Osteocyte (in vitro differentiated cells): ENCODE results near the gene RAB44. TPM values are rescaled to one million over a fixed set of nuclear protein-coding genes. Genes with fewer than 3 reads are reported as not detected.

Experiments
- DNase-seq: peaks from one replicate; pipeline ENCODE4 v3.0.0; 2021; ENCODE audit warnings: mixed read lengths; ENCODE audit not compliant: unreplicated experiment; ENCODE audit errors: extremely low spot score
- H3K27ac Mint-ChIP-seq: one replicate; pipeline ENCODE4 v1.8.0; 2021; ENCODE audit warnings: mild to moderate bottlenecking, mixed read lengths; ENCODE audit not compliant: unreplicated experiment
- H3K27me3 Mint-ChIP-seq: one replicate; pipeline ENCODE4 v1.8.0; 2021; ENCODE audit warnings: mixed read lengths; ENCODE audit not compliant: unreplicated experiment
- H3K36me3 Mint-ChIP-seq: one replicate; pipeline ENCODE4 v1.8.0; 2021; ENCODE audit warnings: mixed read lengths; ENCODE audit not compliant: unreplicated experiment
- H3K4me1 Mint-ChIP-seq: one replicate; pipeline ENCODE4 v1.8.0; 2021; ENCODE audit warnings: mixed read lengths; ENCODE audit not compliant: unreplicated experiment
- H3K4me3 Mint-ChIP-seq: one replicate; pipeline ENCODE4 v1.8.0; 2021; ENCODE audit warnings: mild to moderate bottlenecking, moderate library complexity, mixed read lengths; ENCODE audit not compliant: unreplicated experiment
- H3K9me3 Mint-ChIP-seq: one replicate; pipeline ENCODE4 v1.8.0; 2021; ENCODE audit warnings: mixed read lengths; ENCODE audit not compliant: unreplicated experiment
- total RNA-seq: library from RNA; stranded (reverse); gene quantifications from 2 replicates; pipeline ENCODE4 v1.2.1, GENCODE V29; 2021
- TF ChIP-seq, protein P1 (sequence below): fragments of 200-600 bp; sonication (generic); IDR thresholded peaks from 2 replicates; pipeline ENCODE4 v1.5.0; 2021; ENCODE audit warnings: antibody characterized with exemption, mild to moderate bottlenecking, moderate library complexity

Gene RAB44
- total RNA-seq, 1 donor from 2014 or later, result not detected

DNA sequence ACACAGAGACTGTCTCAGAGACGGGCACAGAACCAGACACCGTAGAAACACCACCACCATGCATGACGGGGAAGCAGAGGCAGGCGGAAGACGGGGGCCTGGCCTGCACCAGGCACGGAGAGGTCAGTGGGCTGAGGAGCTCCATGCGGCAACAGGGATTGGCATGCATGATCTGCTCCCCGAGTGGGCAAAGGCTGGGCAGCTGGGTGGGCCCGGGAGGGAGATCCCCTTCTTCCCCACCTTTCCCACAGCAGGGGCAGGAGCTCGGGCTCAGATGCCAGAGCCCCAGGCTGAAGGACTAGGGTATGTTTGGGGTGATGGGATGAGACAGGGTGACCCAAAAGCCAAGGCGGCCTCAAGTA, 43.2 kb downstream of the RAB44 start:
- Mint-ChIP-seq H3K4me3 (no peak overlapping the region), H3K27ac (no peak overlapping the region), H3K27me3 (no peaks in the 10 kb centered on the region), H3K9me3 (no peaks in the 10 kb centered on the region), H3K36me3 (no peaks in the 10 kb centered on the region), H3K4me1 (peaks cover 7% of the 10 kb centered on the region)
- no peak for DNase-seq
- TF ChIP-seq, protein P1, sequence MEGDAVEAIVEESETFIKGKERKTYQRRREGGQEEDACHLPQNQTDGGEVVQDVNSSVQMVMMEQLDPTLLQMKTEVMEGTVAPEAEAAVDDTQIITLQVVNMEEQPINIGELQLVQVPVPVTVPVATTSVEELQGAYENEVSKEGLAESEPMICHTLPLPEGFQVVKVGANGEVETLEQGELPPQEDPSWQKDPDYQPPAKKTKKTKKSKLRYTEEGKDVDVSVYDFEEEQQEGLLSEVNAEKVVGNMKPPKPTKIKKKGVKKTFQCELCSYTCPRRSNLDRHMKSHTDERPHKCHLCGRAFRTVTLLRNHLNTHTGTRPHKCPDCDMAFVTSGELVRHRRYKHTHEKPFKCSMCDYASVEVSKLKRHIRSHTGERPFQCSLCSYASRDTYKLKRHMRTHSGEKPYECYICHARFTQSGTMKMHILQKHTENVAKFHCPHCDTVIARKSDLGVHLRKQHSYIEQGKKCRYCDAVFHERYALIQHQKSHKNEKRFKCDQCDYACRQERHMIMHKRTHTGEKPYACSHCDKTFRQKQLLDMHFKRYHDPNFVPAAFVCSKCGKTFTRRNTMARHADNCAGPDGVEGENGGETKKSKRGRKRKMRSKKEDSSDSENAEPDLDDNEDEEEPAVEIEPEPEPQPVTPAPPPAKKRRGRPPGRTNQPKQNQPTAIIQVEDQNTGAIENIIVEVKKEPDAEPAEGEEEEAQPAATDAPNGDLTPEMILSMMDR, result no peak

- Mint-ChIP-seq H3K27ac (no peak overlapping the region), H3K4me1 (peaks cover 7% of the 10 kb centered on the region), H3K4me3 (no peak overlapping the region), H3K36me3 (no peaks in the 10 kb centered on the region), H3K27me3 (peaks cover 9% of the 10 kb centered on the region), H3K9me3 (no peaks in the 10 kb centered on the region)
- TF ChIP-seq, protein P1, result no peak
- no peak for DNase-seq
Observed at GRCh38 chr6:36742146-36742545, 44.5 kb downstream of the RAB44 start.

GRCh38 chr6:36743032-36743431, 45.4 kb downstream of the RAB44 start:
- TF ChIP-seq, protein P1, result no peak
- Mint-ChIP-seq H3K36me3 (no peaks in the 10 kb centered on the region), H3K27me3 (peaks cover 12% of the 10 kb centered on the region), H3K4me3 (no peak overlapping the region), H3K27ac (no peak overlapping the region), H3K9me3 (no peaks in the 10 kb centered on the region), H3K4me1 (peaks cover 7% of the 10 kb centered on the region)
- DNase-seq, result no peak

DNA sequence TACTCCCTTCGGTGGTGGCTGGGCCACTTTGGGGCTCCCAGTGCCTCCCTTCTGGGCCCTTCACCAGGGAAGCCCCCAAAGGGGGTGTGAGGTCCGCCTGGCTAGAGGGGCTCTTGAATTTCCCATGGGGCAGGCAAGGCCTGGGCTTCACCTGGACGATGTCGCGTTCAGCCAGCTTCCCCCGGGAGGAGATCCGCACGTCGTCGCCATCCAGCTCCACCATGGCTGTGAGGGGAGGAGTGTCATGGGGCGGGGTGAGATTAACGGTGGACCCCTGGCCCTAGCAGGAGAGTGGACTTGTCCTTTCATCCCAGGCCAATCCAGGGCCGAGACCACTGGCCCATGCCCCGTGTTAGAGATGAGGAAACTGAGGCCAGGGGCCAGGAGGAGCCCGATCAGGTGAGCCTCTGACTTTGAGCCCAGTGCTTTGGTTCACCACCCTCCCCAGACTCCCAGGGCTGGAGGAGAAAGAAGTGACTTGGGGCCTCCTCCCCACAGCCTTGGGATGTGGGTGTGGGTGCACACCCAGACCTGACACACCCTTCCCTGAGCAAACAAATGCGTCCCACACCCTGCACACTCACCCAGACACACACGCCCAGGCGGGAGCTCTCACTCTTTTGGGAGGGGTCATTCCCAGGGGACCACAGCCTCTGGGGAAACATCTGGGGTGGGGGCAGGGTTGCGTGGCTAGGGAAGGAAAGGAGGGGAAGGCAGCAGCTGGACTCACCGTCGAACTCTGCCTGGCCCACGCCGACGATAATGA, 46.1 kb downstream of the RAB44 start:
- no peak for DNase-seq
- TF ChIP-seq, protein P1, result no peak
- Mint-ChIP-seq H3K27me3 (peaks cover 15% of the 10 kb centered on the region), H3K27ac (no peak overlapping the region), H3K9me3 (peaks cover 5% of the 10 kb centered on the region), H3K4me1 (peaks cover 7% of the 10 kb centered on the region), H3K4me3 (no peak overlapping the region), H3K36me3 (no peaks in the 10 kb centered on the region)

GRCh38 chr6:36744304-36744673, 46.7 kb downstream of the RAB44 start:
- Mint-ChIP-seq H3K9me3 (peaks cover 6% of the 10 kb centered on the region), H3K27me3 (peaks cover 15% of the 10 kb centered on the region), H3K4me1 (peaks cover 7% of the 10 kb centered on the region), H3K27ac (no peak overlapping the region), H3K36me3 (no peaks in the 10 kb centered on the region), H3K4me3 (no peak overlapping the region)
- no peak for DNase-seq
- TF ChIP-seq, protein P1, result no peak
